ENCODE data around the gene CLIC2. TPM values are rescaled to one million over a fixed set of nuclear protein-coding genes. Genes with fewer than 3 reads are reported as not detected.

Gene CLIC2
- total RNA-seq, 6 experiments from 2014 or later = 0.09 to 0.24 TPM; not detected in 4

GRCh38 chrX:155246748-155247147, 87.7 kb downstream of the CLIC2 start:
- no peak for DNase-seq
- TF ChIP-seq CTCF (IDR thresholded peaks at IDR 0.05) = no peak
- no peaks in the 10 kb centered on the region for H3K9me3 Mint-ChIP-seq
- no peaks in the 10 kb centered on the region for H3K27me3 Mint-ChIP-seq (ENCODE audit: insufficient read depth)
- H3K4me3 Mint-ChIP-seq = no peak overlapping the region
- no peaks in the 10 kb centered on the region for H3K36me3 Mint-ChIP-seq (ENCODE audit: low read depth)
- no peaks in the 10 kb centered on the region for H3K4me1 Mint-ChIP-seq (ENCODE audit: low read depth)
- no peak overlapping the region for H3K27ac Mint-ChIP-seq

GRCh38 chrX:155242300-155242699, 92.1 kb downstream of the CLIC2 start:
- Mint-ChIP-seq H3K27ac (no peak overlapping the region), H3K4me1 (ENCODE audit: low read depth) (no peaks in the 10 kb centered on the region), H3K4me3 (no peak overlapping the region), H3K9me3 (no peaks in the 10 kb centered on the region), H3K36me3 (ENCODE audit: low read depth) (peaks cover 7% of the 10 kb centered on the region), H3K27me3 (ENCODE audit: insufficient read depth) (no peaks in the 10 kb centered on the region)
- DNase-seq = no peak
- no peak for TF ChIP-seq CTCF (IDR thresholded peaks at IDR 0.05)

- Mint-ChIP-seq H3K9me3 (no peaks in the 10 kb centered on the region), H3K4me1 (ENCODE audit: low read depth) (0 out of 2 replicates have a peak, but pooled peaks cover 5% of the 10 kb centered on the region), H3K27ac (no peak overlapping the region), H3K36me3 (ENCODE audit: low read depth) (peaks cover 9% of the 10 kb centered on the region), H3K4me3 (no peak overlapping the region), H3K27me3 (ENCODE audit: insufficient read depth) (no peaks in the 10 kb centered on the region)
- no peak for DNase-seq
- TF ChIP-seq CTCF (IDR thresholded peaks at IDR 0.05) = no peak
Observed at GRCh38 chrX:155237719-155238118, 96.7 kb downstream of the CLIC2 start.

- DNase-seq = no peak
- TF ChIP-seq CTCF (IDR thresholded peaks at IDR 0.05) = no peak
- Mint-ChIP-seq H3K27me3 (ENCODE audit: insufficient read depth) (no peaks in the 10 kb centered on the region), H3K36me3 (ENCODE audit: low read depth) (peaks cover 14% of the 10 kb centered on the region), H3K27ac (no peak overlapping the region), H3K4me3 (no peak overlapping the region), H3K4me1 (ENCODE audit: low read depth) (0 out of 2 replicates have a peak, but pooled peaks cover 5% of the 10 kb centered on the region), H3K9me3 (no peaks in the 10 kb centered on the region)
Observed at GRCh38 chrX:155235891-155236290, 98.5 kb downstream of the CLIC2 start.

GRCh38 chrX:155231163-155231562, 103.3 kb downstream of the CLIC2 start:
- Mint-ChIP-seq H3K4me3 (no peak overlapping the region), H3K9me3 (no peaks in the 10 kb centered on the region), H3K27me3 (ENCODE audit: insufficient read depth) (peaks cover 1% of the 10 kb centered on the region; the same call in 1 of the 2 replicates), H3K27ac (no peak overlapping the region), H3K4me1 (ENCODE audit: low read depth) (peaks cover 8% of the 10 kb centered on the region; the same call in 1 of the 2 replicates), H3K36me3 (ENCODE audit: low read depth) (peaks cover 18% of the 10 kb centered on the region; the same call in 1 of the 2 replicates)
- no peak for TF ChIP-seq CTCF (IDR thresholded peaks at IDR 0.05)
- no peak for DNase-seq

Small RNAs within 50 kb of the gene (microRNA-seq; reads per million reads assigned to microRNA genes)
- not detected for gene MIR1184-2

Other genes starting within 250 kb of the CLIC2 start
- gene VBP1, start 118.2 kb downstream of the CLIC2 start, total RNA-seq (2021; fragmentation: NEBNext Ultra II Directional; extraction: Animal tissue kit (Norgen Biotek cat#: 25700)) = 10 to 100 TPM; 62.8 to 69.5 (median 66.5) TPM
- under 1 TPM; 0.05 to 0.28 (median 0.19) TPM for gene RAB39B, start 70.1 kb downstream of the CLIC2 start, total RNA-seq (2021; fragmentation: NEBNext Ultra II Directional; extraction: Animal tissue kit (Norgen Biotek cat#: 25700))
- gene F8A2, start 47.5 kb upstream of the CLIC2 start, total RNA-seq (2021; fragmentation: NEBNext Ultra II Directional; extraction: Animal tissue kit (Norgen Biotek cat#: 25700)) = not detected
- 10 to 100 TPM; 10.2 to 14.8 (median 12.9) TPM for gene F8A3, start 124.0 kb upstream of the CLIC2 start, total RNA-seq (2021; fragmentation: NEBNext Ultra II Directional; extraction: Animal tissue kit (Norgen Biotek cat#: 25700))

Data from HFFc6 (cell line).